ENCODE results near the gene NRDC.

DNA sequence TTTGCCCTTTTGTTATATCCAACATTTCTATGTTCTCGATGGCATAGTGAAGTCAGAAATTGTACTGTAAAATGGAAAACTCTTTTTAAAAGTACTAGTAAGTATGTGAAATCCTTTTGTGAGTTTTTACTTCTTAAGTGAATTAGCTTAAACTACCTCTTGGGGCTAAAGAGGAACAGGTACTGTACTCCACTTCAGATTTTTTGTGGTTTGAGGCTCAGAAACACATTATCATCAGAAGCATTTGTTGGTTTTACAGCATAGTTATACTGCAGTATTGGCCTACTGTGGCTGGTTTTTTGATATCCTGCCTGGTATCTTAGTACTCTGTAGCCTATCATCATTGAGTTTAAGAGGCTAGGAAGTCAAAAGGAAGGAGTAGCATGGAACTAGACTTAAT lies 117.2 kb downstream of the NRDC start:
- TF ChIP-seq, protein P1, sequence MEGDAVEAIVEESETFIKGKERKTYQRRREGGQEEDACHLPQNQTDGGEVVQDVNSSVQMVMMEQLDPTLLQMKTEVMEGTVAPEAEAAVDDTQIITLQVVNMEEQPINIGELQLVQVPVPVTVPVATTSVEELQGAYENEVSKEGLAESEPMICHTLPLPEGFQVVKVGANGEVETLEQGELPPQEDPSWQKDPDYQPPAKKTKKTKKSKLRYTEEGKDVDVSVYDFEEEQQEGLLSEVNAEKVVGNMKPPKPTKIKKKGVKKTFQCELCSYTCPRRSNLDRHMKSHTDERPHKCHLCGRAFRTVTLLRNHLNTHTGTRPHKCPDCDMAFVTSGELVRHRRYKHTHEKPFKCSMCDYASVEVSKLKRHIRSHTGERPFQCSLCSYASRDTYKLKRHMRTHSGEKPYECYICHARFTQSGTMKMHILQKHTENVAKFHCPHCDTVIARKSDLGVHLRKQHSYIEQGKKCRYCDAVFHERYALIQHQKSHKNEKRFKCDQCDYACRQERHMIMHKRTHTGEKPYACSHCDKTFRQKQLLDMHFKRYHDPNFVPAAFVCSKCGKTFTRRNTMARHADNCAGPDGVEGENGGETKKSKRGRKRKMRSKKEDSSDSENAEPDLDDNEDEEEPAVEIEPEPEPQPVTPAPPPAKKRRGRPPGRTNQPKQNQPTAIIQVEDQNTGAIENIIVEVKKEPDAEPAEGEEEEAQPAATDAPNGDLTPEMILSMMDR (conservative IDR thresholded peaks at IDR 0.05), result no peak
- no peak for TF ChIP-seq ZFX (IDR thresholded peaks at IDR 0.05)
